ENCODE results near the gene CCBE1.
"Not testable (repeated sequence)": the region's sequence is repeated elsewhere in the genome, so short reads cannot be mapped to it uniquely, and the experiment has no call there.

CCBE1 gene

DNA sequence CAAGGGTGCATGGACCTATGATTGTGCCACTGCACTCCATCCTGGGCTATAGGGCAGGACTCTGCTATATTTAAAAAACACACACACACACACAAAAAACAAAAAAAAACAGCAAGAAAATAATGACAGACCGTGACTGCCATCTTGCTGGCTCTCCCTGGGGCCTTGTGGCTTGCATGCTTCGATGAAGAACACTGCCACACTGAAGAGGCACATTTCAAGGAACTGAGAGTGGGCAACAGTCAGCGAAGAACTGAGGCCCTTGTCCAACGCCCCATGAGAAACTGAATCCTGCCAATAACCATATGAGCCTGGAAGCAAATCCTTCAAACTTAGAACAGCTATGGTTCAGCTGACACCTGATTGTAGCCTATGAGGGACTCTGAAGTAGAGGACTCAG is 158.1 kb downstream of the CCBE1 start:
- DNase-seq (ENCODE audit: low read depth): no peak

DNA sequence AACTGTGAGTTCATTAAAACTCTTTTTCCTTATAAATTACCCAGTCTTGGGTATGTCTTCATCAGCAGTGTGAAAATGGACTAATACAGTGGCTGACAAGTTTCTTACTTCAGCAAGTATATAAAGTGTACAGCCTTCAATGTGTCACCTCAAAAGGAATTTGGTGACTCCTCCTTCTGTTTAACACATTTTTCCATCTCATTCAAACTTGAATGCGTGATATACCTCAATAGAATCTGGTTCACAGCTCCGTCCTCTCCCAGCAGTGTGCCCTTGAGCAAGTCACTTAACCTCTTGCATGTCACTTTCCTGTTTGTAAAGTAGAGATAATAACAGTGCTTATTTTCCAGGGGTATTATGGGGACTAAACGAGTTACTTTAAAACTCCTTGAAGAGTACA is 159.6 kb downstream of the CCBE1 start:
- DNase-seq (ENCODE audit: low read depth): no peak

DNA sequence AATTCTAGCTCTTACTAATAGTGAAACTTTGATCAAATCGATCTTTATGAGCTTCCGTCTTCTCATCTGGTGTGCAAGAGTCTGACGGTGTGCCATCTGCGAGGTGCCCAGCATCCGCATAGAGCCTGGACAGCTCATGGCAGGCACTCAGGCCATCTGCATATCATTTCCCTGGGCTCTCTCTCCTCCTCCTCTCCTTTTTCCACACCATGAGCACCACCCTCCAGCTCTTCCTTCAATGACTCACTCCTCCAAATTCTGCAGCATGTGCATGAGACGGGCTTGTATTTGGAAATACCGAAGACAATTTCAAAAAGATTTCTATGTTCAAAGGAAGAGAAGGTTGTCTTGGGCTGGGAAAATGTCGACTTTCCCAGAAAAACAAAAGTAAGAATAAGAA is 161.1 kb downstream of the CCBE1 start:
- DNase-seq (ENCODE audit: low read depth): no peak

DNA sequence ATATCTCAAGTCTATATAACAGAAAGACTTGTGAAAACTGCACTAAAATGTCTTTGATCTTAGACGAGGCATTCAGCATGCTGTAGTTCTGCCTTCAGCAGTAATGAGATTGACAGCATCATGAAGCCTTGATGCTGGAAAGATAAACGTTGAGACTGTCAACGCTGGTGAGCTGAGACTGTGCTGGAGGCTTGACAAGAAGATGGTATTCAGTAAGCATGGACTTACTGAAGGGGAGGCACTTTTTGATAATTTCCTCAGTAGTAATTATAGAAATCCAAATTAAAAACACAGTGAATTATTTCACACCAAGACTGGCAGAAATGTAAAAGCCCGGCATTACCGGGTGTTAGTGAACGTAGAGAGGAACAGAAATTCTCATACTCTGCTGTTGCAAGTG is 162.2 kb downstream of the CCBE1 start:
- DNase-seq (ENCODE audit: low read depth): no peak

DNA sequence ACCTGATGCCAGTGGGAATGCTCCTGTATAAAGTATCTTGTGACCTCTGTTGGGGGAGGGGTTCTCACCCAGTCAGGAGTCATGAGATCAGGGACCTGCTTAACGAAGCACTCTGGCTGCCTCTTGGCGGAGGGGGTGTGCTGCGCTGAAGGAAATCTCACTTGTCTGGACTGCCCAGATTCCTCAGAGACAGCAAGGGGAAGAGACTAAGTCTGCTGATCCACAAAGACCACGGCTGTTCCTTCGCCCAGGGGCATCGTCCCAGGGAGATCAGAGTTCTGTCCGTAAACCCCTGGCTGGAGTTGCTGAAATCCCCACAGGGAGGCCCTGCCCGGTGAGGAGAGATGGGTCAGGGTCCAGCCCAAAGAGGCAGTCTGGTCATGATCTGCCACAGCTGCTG is 168.4 kb downstream of the CCBE1 start:
- DNase-seq (ENCODE audit: low read depth): no peak

DNA sequence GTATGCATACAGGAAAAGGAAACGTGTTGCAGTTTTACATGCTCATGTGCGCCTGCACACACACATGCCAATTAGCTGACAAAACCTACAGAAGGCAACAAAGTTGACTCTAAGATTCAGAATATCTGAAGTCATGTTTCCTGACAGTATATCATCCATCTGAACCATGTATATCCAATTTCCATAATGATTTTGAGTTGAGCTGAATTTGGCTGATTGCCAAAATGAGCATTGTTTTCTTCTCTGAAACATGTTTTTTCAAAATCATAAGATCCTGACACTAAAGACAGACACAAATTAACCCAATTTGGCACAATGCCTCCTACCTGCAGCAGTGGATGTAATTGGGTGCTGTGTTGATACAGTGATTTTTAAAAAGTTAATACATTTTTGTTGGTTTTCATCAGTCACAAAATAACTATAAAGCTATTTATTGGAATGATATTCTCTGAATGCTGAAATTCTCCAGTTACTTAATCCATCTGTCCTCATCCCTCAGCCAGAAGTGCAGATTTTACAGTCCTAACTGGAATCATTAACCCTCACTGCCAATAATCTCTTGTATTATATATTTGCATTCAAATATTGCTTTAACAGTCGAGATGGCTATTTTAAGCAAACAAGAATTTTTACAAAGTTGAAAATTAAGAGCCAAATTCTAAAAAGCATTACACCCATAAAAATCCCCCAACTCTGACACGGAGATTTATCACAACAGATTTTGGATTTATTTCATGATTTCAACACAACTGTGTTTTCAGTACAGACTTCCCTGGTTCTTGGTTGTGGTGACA is 176.5 kb downstream of the CCBE1 start:
- DNase-seq (ENCODE audit: low read depth): no peak

DNA sequence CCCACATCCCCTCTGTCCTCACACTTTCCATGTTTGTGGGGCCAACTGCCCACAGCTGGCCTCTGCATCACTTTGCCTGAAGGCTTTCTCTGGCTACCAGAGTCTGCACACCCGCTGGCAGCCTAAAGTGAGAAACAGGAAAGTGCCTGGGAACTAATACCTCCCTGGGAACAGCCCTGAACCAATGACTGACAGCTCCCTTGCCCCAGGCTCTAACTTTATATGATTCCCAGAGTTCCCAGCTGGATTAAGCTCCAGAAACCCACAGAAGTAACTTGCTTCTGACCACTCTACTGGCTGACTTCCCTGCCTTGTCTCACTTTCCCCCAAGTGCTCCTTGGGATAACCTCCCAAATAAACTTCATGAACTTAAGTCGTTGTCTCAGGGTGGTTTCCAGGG is 178.5 kb downstream of the CCBE1 start:
- DNase-seq (ENCODE audit: low read depth): no peak

DNA sequence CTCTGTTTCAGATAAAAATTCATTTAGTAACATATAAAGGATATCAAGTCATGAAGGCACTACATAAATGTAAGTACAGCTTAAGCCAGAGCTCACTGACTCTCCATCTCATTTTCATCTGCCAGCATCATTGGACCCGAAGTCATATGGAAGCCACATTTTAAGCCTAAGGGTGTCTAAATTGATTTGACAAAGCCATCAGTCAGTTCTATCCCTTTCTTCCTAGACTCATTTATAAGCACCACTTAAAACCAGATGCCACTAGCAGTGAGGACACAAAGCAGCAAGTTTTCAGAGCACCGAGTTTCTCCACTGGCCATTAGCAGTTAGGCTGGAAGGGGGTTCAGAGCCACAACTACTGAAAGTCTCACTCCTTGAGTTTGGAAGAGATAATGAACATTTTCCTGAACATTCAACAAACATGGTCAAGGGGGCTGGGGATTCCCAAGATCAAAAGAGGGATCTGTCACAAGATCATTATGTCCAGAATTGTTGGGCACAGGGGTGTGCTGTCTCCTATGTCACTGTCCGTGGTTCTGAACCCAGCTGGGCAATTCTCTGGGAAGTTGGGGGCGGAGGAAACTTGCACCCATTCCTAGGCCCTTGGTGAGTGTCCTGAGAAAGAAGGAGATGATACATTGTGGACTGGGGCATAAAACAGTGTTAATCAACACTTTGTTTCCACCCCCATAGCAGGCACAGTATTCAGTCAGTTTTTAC is 179.6 kb downstream of the CCBE1 start:
- DNase-seq (ENCODE audit: low read depth): no peak

DNA sequence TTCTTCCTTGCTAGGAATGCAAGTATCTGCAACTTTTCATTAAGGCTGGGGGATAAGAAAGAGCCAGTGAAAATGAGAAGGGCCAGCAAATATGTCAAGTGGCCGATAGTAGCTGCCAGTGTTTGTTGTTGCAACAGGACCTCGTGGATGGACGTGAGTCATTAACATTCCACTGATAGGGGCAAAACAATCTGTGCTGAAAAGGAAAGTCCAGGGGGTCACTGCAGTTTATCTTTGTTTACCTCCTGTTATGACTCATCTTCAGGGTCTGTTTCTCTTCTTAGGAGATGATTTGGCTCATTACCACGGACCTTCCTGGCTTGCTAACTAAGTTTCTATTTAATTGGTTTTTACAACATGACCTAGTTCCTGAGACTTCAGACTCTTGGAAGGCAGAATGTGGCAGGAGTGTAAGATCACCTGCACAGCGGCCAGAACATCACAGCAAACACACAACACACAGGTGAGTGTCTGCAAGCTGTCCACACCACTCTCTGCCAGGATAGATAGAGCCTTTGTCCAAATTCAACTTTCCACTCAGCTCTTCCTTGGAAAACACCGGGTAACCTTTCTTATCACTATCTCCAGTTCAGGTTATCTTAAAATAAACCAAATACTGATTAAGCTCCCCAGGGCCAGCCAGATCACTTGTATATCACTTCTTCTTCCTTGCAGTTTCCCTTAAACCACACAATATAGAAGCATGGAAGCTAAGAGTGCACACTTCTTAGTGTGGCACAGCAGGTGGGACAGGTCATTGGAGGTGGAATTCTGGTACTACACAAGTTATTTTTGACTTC is 180.7 kb downstream of the CCBE1 start:
- peak; percentile 39 for DNase-seq (ENCODE audit: low read depth)

DNA sequence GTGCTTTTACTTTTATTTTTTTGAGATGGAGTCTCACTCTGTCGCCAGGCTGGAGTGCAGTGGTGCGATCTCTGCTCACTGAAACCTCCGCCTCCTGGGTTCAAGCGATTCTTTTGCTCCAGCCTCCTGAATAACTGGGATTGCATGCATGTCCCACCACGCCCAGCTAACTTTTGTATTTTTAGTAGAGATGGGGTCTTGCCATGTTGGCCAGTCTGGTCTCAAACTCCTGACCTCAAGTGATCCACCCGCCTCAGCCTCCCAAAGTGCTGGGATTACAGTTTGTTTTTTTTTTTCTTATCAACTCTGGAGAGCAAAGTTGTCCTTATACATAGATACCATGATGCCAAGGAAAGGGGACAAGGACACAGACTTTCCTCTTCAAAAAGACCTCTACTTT is 181.3 kb downstream of the CCBE1 start:
- DNase-seq (ENCODE audit: low read depth): not testable (repeated sequence)

DNA sequence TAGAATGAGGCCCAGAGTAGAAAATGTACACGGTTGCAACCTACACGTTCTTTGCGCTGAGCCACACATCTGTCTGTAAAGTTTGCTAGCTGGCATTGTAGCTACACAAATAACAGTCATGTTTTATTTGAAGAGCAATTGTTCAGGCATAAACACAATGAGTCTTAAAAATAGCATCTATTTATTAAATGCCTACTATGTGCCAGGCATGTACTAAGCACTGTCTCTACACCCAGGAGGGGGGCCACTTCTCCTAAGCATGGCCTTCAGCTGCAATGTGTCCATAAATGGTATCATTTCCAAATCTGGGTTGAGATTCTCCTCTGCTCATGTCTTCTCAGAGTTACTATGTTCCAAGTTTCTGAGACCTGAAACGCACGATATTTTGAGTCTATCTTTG is 182.1 kb downstream of the CCBE1 start:
- DNase-seq (ENCODE audit: low read depth): no peak

DNA sequence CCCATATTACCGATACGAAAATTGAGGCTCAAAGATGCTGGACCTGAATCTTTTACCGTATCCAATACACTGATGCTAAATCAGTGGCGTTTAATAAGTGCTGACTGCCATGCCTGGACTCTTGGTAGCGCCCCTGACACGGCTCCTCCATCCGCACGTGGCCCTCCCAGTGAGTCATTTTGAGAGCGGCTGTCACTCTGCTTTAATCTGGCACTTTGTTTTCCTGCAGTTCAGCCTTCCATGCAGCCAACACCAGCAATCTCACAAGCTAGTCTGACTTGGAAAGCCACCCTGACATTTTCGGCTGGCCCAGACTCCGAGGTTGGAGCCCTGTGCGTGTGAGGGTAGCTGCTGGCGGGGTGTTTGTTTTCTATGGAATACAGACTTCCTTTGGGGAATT is 183.0 kb downstream of the CCBE1 start:
- no peak for DNase-seq (ENCODE audit: low read depth)

DNA sequence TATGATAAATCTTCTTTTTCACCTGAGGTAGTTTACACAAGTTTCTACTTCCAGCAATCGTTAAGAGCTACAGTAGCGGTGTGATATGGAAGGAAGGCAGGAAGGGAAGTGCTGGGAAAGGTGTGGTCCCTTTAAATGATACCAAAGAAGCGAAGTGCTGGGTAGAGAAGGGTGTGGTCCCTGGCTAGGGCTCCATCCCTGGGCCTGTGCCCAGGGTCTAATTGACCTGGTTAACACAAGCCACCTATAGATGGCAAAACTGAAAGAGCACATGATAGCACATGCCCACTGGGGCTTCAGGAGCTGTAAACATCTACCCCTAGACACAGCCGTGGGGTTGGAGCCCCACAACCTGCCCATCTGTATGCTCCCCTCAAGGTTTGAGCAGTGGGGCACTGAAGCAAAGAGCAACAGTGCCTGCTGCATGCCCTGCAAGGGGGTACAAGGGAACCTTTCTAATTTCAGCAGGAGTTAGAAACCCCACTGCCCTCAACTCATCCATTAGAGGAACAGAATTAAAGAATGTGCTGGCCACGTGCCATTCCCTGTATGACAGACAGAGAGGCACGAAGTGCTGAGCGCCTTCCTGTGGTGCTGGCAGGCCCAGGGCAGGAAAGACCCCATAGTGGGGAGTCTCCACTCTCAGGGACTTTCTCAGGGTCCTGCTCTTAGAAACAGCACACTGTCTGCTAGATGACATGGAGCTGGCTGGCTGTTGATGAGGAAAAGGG is 185.0 kb downstream of the CCBE1 start:
- no peak for DNase-seq (ENCODE audit: low read depth)

DNA sequence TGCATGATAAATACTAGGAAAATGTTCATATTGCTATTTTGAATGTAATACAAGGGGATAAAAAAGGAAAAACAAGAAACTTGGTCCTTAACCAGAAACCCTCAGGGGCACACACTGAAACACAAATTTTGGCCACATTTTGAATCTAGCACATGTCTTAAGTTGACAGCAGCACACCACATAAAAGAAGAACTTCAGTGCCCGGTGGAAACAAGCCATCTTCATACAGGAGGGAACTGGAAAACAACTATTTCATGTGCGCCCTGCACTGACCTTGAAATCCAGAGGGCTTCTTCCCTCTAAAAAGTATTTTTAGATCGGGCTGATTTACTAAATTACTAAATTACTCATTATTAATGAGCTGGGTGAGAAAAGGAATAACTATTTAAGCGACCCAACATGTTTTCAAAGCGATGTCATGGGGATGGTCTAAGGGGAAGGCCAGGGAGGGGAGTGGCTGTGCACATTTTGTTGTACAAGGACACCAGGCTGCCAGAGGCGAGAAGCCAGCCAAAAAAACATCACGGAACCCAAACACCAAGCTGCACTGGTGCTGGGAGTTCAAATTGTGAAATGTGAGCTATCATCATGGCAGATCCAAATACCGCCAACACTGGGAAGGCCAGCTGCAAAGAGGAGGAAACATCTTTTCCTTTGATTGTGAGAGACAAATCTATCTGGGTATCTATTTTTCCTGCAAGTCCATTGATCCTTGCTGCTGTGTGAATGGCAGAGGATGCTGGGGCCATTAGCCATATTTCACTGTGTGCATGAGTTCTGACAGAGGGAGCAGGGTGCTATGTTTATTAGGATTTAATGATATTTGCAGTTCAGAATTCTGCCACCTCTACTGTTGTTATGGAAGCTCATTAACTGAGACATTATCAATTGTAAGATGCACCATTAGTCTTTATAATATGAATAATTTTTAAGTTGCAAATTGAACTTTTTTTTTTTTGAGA is 187.5 kb downstream of the CCBE1 start:
- no peak for DNase-seq (ENCODE audit: low read depth)

DNA sequence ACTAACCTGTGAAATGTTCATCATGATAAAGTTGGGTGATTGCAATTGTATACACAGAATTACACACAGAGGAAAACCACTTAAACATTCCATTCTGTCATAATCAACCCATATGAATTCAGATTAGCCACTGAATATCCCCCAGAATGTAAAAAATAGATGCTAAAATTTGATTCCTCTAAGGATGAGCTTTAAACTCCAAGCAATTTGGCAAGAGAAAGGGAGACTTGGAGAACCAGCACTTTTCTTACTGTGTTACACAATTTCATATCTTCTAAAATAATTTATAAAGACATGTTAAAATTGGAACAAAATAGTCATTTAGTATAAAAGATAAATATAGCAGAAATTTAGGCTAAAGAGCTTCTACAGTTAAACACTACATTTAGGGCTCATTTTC is 191.9 kb downstream of the CCBE1 start:
- DNase-seq (ENCODE audit: low read depth): no peak

DNA sequence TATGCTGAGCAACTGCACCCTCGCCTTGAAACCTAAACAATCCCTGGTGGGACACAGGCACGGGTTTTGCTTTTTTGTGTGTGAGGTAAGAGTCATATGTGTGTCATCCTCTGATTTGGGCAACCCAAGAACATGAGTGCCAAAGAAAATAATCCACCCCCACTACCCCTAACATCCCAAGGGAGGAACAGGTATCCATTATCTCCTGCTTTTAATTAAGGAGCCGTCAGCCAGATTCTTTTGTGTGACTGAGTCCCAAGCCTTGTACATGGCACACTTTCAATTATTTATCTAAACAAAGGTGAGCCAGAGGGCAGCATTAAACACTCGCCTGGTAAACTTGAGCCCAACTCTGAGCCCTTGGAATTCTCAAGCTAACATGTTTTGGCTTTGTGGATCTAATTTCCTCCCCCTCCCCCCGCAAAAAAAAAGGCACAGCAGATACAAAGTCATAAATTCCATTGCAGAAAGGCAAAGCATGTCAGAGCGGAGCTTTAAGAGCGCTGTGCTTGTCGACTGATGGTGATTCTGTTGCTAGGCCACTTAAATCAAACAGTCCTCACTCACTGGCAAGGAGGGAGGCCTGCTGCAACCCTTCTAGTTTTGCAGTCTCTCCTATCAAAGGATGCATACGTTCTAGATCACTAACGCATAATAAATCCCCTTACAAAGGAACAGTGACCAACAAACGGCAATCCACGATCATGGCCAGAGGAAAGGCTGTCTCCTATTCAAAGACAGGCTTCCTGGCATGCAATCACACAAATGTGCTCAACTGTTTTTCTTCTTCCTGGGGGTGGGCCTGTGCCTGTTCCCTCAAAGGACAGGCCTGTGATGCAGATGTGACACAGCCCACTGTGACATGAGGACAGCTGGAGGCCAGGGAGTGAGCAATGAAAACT is 194.7 kb downstream of the CCBE1 start:
- peak; percentile 92 for DNase-seq (ENCODE audit: low read depth)

DNA sequence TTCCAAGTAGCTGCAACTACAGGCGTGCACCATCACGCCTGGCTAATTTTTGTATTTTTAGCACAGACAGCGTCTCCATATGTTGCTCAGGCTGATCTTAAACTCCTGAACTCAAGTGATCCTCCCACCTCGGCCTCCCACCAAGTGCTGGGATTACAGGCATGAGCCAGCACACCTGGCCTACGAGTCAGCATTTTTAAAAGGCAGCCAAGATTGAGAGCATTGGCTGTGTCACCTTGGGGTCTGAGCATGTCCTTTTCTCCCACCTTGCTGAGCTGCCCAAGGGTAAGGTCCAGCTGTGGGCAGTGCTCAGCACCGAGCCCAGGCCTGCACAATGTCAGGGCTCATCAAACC is 195.3 kb downstream of the CCBE1 start:
- no peak for DNase-seq (ENCODE audit: low read depth)

DNA sequence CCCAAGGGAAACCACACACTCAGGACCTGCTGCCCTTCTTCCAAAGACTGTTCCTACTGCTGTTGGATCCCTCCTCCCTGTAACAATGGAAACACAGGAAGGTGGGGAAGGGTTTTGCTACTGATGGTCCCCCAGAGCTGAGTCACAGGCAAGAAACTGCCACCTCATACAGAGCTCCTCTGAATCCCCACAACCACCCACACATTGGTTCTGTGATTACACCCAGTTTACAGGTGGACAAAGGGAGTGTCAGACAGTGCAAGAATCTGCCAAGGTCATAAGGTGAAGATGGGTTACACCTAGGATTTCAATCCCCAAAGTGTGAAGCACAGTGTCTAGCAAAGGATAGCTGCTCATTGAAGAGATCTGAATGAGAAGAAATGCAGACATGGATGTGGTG is 196.5 kb downstream of the CCBE1 start:
- DNase-seq (ENCODE audit: low read depth): no peak

DNA sequence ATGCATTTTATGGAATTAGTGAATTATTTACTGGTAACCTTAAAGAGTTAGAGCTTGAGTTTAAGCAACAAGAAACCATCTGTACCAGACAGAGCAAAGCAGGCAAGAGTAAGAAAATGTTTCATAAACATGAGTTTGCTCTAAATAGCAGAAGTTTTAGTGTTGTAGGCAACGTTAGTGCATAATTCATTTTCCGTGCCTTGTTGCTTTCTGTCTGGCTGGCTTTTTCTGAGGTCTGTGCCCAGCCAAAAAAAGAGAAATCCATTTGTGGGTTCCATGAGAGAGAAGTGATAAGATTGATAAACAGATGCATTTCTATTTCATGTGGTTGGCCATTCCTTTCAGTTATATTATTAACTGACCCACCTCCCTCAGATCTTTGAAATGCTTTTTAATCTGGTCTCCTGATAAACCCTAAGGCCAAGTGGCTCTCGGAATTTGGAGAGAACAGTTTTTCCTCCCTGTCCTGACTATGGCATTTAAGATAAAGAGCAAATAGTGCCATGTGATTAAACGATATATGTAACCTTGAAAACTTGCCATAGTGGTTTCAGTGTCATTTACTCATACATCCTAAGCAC is 198.6 kb downstream of the CCBE1 start:
- no peak for DNase-seq (ENCODE audit: low read depth)
